HG03097 (cell line): ENCODE results near the gene APOC4.
"Not testable (repeated sequence)": the region's sequence is repeated elsewhere in the genome, so short reads cannot be mapped to it uniquely, and the experiment has no call there.

Source experiments
- ATAC-seq: cut with Tn5 transposase; IDR thresholded peaks from one replicate; pipeline ENCODE4 v1.9.1; 2021; ENCODE audit not compliant: unreplicated experiment, low FRiP score

The APOC4 gene

DNA sequence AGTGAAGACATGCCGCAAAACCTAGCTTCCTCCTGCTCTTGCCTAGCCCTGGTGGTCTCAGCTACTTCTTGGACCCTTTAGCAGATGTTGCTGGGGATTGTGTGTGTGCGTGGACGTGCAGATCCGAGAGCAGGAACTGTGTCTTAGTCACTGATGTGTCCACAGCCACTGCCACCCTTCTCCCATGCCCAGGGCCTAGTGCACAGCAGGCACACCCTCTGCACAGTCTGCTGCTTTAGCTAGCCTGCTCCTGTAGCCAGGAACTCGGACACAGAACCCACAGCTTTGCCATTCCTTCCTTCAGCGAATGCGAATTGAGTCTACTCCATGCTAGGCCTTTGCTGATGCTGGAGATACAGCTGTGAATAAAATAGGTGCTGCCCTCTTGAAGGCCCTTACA lies 15.5 kb downstream of the APOC4 start:
- no peak for ATAC-seq

DNA sequence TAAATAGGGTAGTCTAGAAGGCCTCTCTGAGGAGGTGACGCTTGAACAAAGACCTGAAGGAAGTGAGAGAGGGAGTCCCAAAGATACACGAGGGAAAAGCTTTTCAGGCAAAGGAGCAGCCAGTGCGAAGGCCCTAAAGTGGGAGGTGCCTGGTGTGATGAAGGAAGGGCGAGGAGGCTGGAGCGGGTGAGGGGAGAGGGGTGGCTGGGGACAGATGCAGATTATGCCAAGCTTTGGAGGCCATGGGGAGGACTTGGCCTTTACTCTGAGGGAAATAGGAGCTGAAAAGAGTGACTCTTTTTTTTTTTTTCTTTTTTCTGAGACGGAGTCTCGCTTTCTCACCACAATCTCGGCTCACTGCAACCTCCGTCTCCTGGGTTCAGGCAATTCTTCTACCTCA lies 16.1 kb downstream of the APOC4 start:
- ATAC-seq, result no peak

DNA sequence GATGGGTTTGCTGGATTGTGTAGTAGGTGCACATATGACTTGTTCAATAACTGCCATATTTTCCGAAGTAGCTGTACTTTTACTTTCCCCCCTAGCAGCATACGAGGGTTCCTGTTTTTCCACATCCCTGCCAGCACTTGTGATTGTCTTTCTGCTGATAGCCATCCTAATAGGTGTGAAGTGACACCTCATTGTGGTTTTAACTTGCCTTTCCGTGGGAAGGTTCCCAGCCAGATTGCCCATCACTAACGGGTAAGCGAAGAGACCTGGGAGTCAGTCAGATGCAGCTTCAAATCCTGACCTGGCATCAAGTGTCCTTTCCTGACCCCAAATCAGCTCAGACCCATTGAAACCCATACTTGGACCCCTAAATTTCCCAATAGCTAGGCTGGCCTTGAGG lies 17.7 kb downstream of the APOC4 start:
- no peak for ATAC-seq

DNA sequence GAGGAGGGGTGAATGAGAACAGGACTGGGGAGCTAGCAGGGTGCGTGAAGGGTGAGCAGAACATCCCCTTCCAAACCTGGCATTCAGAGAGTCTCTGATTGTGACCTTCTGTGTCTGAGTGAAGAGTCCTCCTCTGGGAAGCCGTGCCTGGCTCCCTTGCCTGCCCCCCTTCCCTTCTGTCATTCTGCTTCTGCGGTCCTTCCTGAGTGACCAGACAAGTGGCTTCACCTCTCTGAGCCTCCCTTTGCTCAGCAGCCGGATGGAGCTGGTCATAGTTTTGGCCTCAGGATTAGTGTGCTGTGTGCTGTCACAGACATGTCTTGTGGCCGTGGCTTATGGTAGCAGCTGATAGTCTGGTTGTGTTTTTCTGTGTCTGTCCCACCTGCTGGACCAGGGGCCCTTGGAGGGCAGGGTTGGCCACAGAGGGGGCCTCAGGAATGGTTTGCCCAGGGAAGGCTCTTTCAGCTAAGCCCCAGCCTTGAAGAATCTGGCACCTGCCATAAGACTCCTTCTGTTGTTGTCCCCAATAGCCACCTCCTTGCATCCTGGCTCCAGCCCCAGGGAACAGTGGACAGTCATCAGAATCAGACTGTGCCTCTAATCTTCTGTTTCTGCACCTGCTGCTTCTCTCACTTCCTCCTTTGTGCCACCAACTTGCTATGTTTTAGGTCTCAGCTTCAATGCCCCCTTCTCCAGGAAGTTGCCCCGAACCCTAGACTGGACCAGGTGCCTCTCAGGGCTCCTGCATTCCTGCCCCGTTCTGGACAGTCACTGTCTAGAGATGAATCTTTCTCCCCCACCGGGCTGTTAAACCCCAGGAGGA lies 19.1 kb downstream of the APOC4 start:
- ATAC-seq, result no peak

DNA sequence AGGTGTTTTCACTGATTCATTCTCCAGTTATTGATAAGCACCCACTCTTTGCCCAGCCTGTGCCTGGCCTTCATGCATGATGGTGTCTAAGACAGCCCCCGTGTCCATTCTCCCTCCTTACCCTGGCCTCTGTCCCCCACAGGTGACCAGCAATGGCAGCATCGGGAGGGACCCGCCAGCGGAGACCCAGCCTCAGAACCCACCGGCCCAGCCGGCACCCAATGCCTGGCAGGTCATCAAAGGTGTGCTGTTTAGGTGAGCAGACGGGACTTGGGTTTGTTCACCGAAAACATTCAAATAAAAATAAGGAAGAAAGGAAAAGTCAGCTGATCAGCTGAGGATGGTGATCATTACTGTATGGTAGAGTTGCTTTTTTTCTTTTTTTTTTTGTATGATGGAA lies 19.8 kb downstream of the APOC4 start:
- no peak for ATAC-seq

DNA sequence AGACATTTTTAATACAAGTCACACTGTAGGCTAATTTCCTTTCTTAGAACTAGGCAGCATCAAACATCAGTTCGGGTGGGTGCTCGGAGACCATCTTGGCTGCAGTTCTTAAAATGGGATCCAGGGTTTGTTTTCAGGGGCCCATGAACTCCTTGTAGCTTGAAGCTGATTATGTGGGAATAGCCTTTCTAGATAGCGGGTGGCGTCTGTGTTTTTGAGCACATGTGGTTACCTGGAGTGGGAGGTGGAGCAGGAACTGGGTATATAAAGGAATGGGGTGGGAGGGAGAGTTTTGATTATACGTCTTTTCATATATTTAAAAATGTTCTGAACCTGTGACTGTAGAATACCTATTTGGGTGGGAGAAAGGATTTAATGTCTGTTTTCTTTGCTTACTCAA lies 26.1 kb downstream of the APOC4 start:
- no peak for ATAC-seq

DNA sequence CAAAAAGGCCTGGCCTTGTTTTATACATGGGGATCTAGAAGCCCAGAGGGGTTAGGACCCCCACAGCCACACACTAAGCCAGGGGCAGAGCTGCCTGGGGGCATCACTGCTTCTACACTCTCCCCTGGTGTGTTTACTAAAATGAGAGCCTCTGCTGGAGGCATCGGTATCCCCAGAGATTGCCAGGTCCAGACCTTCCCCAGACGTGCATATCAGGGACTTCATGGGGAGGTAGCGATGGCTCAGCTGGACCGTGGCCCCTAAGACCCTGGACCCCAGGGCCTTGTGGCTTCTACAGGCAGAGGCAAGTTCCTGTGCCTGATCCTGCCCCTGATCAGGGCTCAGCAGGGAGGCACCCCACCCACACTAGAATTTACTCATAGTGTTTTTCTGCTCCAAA lies 26.6 kb downstream of the APOC4 start:
- no peak for ATAC-seq

DNA sequence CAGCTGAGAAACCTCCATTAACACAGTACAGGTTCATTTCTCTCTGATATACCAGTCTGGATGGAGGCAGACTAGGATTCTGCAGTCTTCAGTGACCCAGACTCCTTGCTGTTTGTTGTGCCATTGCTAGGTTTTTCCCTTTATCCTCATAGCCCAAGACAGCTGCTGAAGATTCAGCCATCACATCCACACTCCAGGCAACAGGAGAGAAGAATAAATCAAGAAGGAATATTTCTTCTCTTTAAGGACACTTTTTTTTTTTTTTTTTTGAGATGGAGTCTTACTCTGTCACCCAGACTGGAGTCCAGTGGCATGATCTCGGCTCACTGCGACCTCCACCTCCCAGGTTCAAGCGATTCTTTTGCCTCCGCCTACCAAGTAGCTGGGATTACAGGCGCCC lies 27.4 kb downstream of the APOC4 start:
- ATAC-seq, result no peak

DNA sequence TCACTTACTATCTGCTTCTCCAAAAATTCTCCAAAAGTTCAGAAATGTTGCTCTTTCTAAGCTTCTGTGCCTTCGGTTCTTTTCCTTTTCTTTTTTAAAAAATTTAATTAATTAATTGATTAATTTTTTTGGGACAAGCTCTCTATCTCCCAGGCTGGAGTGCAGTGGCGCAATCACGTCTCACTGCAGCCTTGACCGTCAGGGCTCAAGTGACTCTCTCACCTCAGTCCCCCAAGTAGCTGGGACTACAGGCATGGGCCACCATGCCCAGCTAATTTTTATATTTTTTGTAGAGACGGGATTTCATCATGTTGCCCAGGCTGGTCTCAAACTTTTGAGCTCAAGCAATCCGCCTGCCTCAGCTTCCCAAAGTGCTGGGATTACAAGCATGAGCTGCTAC lies 29.4 kb downstream of the APOC4 start:
- not testable (repeated sequence) for ATAC-seq

DNA sequence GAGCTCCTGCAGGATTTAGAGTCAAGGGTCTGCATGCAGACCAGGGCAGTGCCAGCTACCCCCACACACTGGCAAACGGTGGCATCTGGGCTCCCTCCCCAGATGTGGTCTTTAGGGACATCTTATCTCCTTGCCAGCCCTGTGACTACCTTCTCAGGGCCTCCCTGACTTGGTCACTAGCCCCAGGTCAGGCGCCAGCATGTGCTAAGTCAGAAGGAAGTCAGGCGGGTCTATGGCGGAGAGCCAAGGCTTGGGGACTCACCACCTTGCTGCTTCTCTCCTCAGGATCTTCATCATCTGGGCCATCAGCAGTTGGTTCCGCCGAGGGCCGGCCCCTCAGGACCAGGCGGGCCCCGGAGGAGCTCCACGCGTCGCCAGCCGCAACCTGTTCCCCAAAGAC lies 30.8 kb downstream of the APOC4 start:
- no peak for ATAC-seq

DNA sequence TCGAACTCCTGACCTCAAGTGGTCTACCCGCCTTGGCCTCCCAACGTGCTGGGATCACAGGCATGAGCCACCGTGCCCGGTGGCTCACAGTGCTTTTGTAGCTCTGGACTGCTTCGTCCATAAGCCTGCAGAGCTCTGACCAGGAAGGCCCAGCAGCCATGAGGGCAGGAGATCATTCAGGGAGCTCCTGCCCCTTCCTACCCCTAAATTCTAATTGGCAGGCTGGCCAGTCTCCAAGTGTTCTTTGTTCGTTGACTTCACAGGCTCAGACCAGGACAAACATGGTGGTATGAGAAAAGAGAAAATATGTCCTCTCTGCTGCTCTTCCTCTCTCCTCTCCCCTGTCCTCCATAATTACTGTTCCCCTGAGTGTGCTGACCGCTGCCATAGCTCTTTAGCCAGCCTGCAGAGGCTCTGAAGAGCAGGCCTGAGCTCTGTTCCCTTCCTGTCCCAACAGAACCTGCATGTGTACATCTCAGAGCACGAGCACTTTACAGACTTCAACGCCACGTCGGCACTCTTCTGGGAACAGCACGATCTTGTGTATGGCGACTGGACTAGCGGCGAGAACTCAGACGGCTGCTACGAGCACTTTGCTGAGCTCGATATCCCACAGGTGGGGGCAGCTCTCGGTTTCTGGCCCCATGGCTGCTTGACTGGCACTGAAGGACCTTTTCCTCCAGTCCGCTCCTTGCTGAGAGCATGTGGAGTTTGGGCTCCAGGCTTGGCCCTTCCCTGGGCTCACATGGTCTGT lies 32.1 kb downstream of the APOC4 start:
- no peak for ATAC-seq

DNA sequence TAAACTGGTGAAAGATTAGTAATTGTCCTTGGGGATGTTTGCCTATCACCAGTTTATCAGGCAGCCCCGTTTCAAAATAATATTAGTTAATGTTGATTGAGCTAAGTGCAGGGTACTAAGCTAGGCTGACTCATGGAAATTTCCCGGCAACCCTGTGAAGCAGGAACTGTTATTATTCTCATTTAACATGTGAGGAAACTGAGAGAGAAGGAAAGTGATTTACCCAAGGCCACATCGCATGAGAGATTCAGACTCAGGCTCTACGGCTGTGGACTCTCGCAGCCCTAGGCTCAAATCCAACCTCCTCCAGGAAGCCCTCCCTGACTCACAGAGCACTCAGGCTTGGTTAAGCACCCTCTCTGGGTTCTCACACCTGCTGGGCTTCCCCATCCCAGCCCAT lies 32.8 kb downstream of the APOC4 start:
- ATAC-seq, result no peak

DNA sequence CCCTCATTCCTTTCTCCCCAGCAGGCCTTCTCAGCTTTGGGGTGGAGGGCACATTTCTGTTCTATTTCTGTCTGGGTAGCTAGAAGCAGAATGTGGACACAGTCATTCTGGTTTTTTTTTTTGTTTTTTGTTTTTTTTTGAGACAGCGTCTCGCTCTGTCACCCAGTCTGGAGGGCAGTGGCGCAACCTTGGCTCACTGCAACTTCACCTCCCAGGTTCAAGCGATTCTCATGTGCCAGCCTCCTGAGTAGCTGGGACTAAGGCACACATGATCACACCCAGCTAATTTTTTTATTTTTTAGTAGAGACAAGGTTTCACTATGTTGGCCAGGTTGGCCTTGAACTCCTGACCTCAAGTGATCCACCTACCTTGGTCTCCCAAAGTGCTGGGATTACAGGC lies 33.4 kb downstream of the APOC4 start:
- no peak for ATAC-seq

DNA sequence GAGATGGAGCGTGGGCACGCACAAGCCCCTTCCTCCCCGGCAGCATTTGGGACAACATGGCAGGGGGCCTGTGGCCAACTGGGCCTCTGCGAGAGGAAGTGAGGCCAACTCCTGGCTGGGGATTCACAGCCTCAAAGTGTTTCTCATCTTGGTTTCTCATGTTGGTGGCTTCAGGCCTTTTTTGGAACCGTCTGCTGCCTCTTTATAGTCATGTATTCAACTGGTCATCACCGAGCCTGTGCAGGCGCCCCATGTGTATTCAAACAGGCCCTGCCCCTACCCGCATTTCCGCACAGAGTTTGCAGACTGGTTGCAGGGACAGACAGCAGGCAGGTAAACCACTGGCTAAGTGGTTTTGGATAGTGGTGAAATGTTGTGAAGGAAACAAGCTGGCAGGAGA lies 42.0 kb downstream of the APOC4 start:
- no peak for ATAC-seq

DNA sequence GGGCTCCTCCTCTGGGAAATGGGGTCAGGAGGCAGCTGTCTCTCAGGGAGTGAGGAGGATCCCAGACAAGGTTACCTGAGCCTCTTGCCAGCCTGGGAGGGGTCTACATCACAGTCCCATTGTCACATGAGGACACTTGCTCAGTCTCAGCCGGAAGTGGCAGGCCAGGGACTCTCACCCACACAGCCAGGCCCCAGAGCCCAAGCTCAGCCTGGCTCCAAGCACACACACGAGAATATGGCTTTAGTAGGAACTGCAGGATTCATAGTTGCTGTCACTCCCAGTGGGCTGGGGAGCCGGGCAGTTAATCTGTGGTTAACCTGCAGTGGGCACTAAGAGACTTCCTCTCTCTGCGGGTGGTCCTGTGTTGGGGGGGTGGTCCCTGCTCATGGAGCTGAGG lies 43.4 kb downstream of the APOC4 start:
- no peak for ATAC-seq

DNA sequence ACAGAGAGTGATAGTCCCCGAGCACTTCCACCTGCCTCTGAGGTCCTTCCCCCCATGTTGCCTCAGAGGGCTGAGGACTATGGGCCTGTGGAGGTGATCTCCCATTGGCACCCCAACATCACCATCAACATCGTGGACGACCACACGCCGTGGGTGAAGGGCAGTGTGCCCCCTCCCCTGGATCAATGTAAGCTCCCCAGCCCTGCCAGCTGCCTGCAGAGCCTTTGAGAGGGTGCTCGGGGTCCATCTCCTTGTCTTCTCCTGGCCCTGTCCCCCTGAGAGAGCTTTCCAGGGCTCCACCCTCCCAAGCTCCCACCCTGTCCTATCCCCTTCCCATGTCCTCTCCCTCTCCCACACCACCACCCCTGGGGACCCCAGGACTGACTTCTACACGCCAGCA lies 44.4 kb downstream of the APOC4 start:
- ATAC-seq, result no peak

DNA sequence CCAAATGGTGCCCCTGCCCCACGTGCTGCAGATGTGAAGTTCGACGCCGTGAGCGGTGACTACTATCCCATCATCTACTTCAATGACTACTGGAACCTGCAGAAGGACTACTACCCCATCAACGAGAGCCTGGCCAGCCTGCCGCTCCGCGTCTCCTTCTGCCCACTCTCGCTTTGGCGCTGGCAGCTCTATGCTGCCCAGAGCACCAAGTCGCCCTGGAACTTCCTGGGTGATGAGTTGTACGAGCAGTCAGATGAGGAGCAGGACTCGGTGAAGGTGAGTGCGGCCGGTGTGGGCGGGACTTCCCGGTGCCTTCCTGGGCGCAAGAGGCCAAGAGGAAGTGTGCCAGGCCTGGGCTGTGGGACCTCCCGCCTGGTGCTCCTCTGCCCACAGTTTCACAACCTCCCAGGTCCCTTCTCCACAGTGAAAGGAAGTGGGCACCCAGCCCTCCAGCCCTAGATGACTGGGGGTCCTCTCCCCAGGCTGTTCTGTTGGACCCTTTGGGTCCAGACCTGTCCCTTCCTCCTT lies 45.2 kb downstream of the APOC4 start:
- ATAC-seq, result no peak

DNA sequence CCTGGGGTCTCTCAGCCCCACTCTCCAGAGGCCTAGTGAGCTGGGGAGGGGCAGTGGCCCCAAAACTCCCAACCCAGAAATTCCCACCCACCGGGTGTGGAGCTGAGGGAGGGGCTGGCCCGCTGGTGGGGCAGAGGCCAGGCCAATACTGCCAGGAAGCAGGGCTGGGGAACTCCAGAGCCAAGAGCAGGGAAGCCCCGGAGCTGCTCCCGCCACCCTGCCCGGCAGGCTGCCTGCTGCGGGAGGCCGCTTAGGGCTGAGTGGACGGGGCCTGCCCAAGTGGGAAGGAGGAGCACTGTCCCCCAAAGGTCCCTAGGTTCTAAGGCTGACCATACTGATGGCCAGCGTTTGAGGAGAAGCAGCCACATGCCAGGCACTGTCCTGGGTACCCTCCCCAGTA lies 46.2 kb downstream of the APOC4 start:
- ATAC-seq, result no peak

DNA sequence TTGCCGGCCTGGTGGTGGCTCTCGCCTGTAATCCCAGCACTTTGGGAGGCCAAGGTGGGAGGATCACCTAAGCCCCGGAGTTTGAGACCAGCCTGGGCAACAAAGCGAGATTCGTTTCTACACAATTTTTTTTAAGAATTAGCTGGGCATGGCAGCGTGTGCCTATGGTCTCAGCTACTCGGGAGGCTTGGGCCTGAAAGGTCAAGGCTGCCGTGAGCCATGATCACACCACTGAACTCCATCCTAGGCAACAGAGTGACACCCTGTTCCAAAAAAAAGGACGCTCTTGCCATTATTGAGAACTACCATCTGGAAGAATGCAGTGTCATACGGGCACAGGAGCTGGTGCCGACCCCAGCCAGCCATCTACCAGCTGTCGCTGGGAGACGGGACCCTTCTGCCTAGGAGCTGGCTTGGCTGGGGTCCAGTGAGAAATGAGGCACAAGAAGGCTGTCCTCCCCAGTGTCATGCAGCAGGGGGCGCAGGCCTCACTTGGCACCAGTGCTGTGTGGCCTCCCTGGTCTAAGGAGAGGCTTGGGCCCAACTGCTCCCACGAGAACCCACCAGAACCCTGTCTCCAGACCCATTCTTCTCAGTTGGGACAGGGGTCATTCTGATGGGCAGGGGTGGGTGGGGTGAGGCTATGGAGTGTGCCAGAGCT lies 47.0 kb downstream of the APOC4 start:
- ATAC-seq, result no peak

DNA sequence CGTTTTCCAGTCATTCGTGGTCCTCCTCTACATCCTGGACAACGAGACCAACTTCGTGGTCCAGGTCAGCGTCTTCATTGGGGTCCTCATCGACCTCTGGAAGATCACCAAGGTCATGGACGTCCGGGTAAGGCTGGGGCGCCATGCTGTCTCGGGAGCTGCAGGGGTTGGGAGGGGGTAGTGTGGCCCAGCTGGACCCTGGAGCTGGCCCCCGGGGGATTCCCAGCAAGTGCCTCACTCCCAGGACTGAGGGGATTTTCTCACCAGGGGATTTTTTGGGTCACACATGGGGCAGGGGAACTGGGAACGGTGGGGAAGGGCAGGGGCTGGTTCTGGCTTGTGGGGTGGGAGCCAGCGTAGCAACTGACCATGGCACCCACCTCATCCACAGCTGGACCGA lies 48.4 kb downstream of the APOC4 start:
- no peak for ATAC-seq

DNA sequence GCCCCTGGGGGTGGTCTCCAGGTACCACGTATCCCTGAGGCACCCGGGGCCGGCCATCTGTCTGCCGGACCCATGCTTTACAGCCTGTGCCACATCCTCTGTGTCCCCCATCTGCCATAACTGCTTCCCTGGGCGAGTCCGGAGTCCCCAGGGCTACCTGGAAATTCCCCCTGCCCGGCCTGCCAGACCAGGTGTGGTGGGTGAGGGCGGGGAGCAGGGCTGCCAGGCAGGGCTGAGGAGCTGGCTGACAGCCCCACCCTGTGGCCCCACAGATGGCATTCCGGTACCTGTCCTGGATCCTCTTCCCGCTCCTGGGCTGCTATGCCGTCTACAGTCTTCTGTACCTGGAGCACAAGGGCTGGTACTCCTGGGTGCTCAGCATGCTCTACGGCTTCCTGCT lies 48.9 kb downstream of the APOC4 start:
- no peak for ATAC-seq
